ENCODE results near the gene DDX39A. TPM values are rescaled to one million over a fixed set of nuclear protein-coding genes. Genes with fewer than 3 reads are reported as not detected.

The DDX39A gene
- total RNA-seq, 1 donor from 2014 or later: 38.6 TPM

DNA sequence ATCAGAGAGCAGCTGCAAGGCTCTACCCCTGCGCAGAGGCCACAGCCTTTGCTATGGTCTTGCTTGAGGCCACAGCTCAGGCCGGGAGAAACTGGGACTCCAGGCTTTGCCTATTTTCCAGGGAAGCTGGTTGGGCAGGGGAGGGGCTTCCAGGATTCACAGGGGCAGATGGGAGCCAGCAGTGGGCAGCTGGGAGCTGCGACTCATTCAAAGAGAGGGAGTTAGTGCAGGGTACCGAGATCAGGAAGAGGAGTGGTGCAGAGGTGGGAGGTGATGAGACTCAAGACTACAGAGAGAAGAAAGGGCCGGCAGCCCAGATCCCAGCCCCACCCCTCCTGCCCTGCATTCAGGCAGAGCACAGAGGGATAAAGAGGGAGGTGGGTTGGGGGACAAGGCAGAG lies 25.8 kb downstream of the DDX39A start:
- peak overlapping the region; percentile 10 for H3K4me2 ChIP-seq
- Mint-ChIP-seq H3K4me3 (no peak overlapping the region), H3K9me3 (no peaks in the 10 kb centered on the region), H3K36me3 (no peaks in the 10 kb centered on the region), H3K27ac (peak overlapping the region; percentile 10), H3K27me3 (ENCODE audit: insufficient read depth, low read depth) (peaks cover 7% of the 10 kb centered on the region), H3K4me1 (peaks cover 21% of the 10 kb centered on the region)
- H3K4me1 ChIP-seq: peaks cover 5% of the 10 kb centered on the region
- H3K79me2 ChIP-seq (ENCODE audit: low read depth): no peaks in the 10 kb centered on the region
- no peaks in the 10 kb centered on the region for H3K36me3 ChIP-seq
- no peaks in the 10 kb centered on the region for H3K9me3 ChIP-seq (ENCODE audit: low read depth)
- peaks cover 4% of the 10 kb centered on the region for H3F3A ChIP-seq (ENCODE audit: low read depth)
- no peaks in the 10 kb centered on the region for H4K20me1 ChIP-seq (ENCODE audit: low read depth)
- TF ChIP-seq, protein P1, sequence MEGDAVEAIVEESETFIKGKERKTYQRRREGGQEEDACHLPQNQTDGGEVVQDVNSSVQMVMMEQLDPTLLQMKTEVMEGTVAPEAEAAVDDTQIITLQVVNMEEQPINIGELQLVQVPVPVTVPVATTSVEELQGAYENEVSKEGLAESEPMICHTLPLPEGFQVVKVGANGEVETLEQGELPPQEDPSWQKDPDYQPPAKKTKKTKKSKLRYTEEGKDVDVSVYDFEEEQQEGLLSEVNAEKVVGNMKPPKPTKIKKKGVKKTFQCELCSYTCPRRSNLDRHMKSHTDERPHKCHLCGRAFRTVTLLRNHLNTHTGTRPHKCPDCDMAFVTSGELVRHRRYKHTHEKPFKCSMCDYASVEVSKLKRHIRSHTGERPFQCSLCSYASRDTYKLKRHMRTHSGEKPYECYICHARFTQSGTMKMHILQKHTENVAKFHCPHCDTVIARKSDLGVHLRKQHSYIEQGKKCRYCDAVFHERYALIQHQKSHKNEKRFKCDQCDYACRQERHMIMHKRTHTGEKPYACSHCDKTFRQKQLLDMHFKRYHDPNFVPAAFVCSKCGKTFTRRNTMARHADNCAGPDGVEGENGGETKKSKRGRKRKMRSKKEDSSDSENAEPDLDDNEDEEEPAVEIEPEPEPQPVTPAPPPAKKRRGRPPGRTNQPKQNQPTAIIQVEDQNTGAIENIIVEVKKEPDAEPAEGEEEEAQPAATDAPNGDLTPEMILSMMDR (IDR thresholded peaks at IDR 0.05): no peak
- TF ChIP-seq EZH2 (IDR thresholded peaks at IDR 0.05): no peak
- peak; percentile 44 for DNase-seq (ENCODE audit: low spot score)
- peak overlapping the region; percentile 88 for H2AFZ ChIP-seq (replicated peaks)
- no peak overlapping the region for H3K27ac ChIP-seq
- no peaks in the 10 kb centered on the region for H3K27me3 ChIP-seq
- H3K4me3 ChIP-seq: no peak overlapping the region
- H3K9ac ChIP-seq: no peak overlapping the region

- no peak overlapping the region for H3K4me3 ChIP-seq
- no peak overlapping the region for H2AFZ ChIP-seq (replicated peaks)
- no peak overlapping the region for H3K27ac Mint-ChIP-seq
- H3K27me3 Mint-ChIP-seq (ENCODE audit: insufficient read depth, low read depth): peaks cover 4% of the 10 kb centered on the region
- no peaks in the 10 kb centered on the region for H3K79me2 ChIP-seq (ENCODE audit: low read depth)
- H3K27ac ChIP-seq: no peak overlapping the region
- no peaks in the 10 kb centered on the region for H4K20me1 ChIP-seq (ENCODE audit: low read depth)
- peaks cover 14% of the 10 kb centered on the region for H3K4me1 Mint-ChIP-seq
- no peaks in the 10 kb centered on the region for H3K27me3 ChIP-seq
- H3K9me3 ChIP-seq (ENCODE audit: low read depth): no peaks in the 10 kb centered on the region
- TF ChIP-seq EZH2 (IDR thresholded peaks at IDR 0.05) (no peak), EZH2phosphoT487 (IDR thresholded peaks at IDR 0.05) (no peak)
- TF ChIP-seq, protein P1 (IDR thresholded peaks at IDR 0.05): no peak
- H3F3A ChIP-seq (ENCODE audit: low read depth): peaks cover 4% of the 10 kb centered on the region
- H3K4me3 Mint-ChIP-seq: no peak overlapping the region
- peaks cover 5% of the 10 kb centered on the region for H3K4me1 ChIP-seq
- H3K36me3 ChIP-seq: no peaks in the 10 kb centered on the region
- H3K36me3 Mint-ChIP-seq: no peaks in the 10 kb centered on the region
- DNase-seq (ENCODE audit: low spot score): no peak
- no peak overlapping the region for H3K4me2 ChIP-seq
- H3K9ac ChIP-seq: no peak overlapping the region
- no peaks in the 10 kb centered on the region for H3K9me3 Mint-ChIP-seq
These were observed 27.9 kb downstream of the DDX39A start for GRCh38 chr19:14391156-14391821.

- H2AFZ ChIP-seq (replicated peaks): no peak overlapping the region
- Mint-ChIP-seq H3K9me3 (no peaks in the 10 kb centered on the region), H3K27ac (no peak overlapping the region), H3K27me3 (ENCODE audit: insufficient read depth, low read depth) (peaks cover 4% of the 10 kb centered on the region), H3K4me3 (no peak overlapping the region), H3K36me3 (no peaks in the 10 kb centered on the region), H3K4me1 (peaks cover 14% of the 10 kb centered on the region)
- H3K9ac ChIP-seq: no peak overlapping the region
- no peak for DNase-seq (ENCODE audit: low spot score)
- TF ChIP-seq EZH2phosphoT487 (IDR thresholded peaks at IDR 0.05): no peak
- no peak for TF ChIP-seq EZH2 (IDR thresholded peaks at IDR 0.05)
- TF ChIP-seq, protein P1 (IDR thresholded peaks at IDR 0.05): no peak
- H3K9me3 ChIP-seq (ENCODE audit: low read depth): no peaks in the 10 kb centered on the region
- no peak overlapping the region for H3K4me3 ChIP-seq
- no peaks in the 10 kb centered on the region for H3K79me2 ChIP-seq (ENCODE audit: low read depth)
- no peak overlapping the region for H3K27ac ChIP-seq
- no peaks in the 10 kb centered on the region for H3K27me3 ChIP-seq
- peaks cover 4% of the 10 kb centered on the region for H3F3A ChIP-seq (ENCODE audit: low read depth)
- peaks cover 5% of the 10 kb centered on the region for H3K4me1 ChIP-seq
- no peaks in the 10 kb centered on the region for H3K36me3 ChIP-seq
- H3K4me2 ChIP-seq: no peak overlapping the region
- no peaks in the 10 kb centered on the region for H4K20me1 ChIP-seq (ENCODE audit: low read depth)
These were observed 28.6 kb downstream of the DDX39A start for GRCh38 chr19:14390548-14390947.

All from neural progenitor cell (in vitro differentiated cells).